ENCODE measurements around the gene RGS7.

The RGS7 gene

DNA sequence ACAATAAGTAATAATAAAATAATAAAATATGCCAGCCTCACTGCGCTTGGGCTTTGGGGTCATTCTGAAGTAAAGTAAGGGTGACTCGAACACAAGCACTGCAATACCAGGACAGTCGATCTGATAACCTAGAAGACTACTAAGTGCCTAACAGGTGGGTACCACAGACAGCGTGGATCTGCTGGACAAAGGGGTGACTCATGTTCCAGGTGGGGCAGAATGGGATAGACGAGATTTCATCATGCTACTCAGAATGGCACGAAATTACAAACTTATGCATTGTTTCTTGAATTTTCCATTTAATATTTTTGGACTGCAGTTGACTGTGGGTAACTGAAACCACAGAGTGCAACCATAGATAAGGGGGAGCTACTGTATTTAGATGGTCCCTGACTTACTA lies 523.9 kb downstream of the RGS7 start:
- DNase-seq (ENCODE audit: low read depth in 2 of 2), result no peak

DNA sequence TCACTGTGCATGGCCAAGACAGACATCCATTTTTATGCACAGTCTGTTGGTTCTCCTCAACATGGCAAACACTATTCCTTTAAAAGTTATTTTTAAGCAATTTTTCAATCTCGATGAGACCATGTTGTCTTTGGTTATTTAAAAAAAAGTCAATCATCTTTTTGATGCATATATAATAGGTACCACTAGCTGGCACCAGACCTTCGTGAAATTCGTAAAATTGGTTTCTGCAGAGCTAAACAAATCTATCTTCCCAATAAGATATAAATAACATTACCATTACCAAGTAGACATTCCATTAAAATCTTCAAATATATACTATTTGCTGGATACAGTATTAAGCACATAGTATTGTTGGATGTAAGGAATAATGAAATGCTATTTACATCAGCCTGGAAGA lies 525.1 kb downstream of the RGS7 start:
- DNase-seq (ENCODE audit: low read depth in 2 of 2), result no peak

GRCh38 chr1:240831191-240831631 lies 525.8 kb downstream of the RGS7 start:
- no peak for DNase-seq (ENCODE audit: low read depth in 2 of 2)

- DNase-seq (ENCODE audit: low read depth in 2 of 2), result no peak
Observed at GRCh38 chr1:240829487-240829886, 527.5 kb downstream of the RGS7 start.

- no peak for DNase-seq (ENCODE audit: low read depth in 2 of 2)
Observed at GRCh38 chr1:240827786-240828185, 529.2 kb downstream of the RGS7 start.

GRCh38 chr1:240824238-240824637 lies 532.8 kb downstream of the RGS7 start:
- no peak for DNase-seq (ENCODE audit: low read depth in 2 of 2)

GRCh38 chr1:240823357-240823756 lies 533.6 kb downstream of the RGS7 start:
- DNase-seq (ENCODE audit: low read depth in 2 of 2), result no peak

GRCh38 chr1:240821925-240822324 lies 535.1 kb downstream of the RGS7 start:
- DNase-seq (ENCODE audit: low read depth in 2 of 2), result no peak

- no peak for DNase-seq (ENCODE audit: low read depth in 2 of 2)
Observed at GRCh38 chr1:240820816-240821215, 536.2 kb downstream of the RGS7 start.

GRCh38 chr1:240816472-240816871 lies 540.5 kb downstream of the RGS7 start:
- DNase-seq (ENCODE audit: low read depth in 2 of 2), result no peak

- no peak for DNase-seq (ENCODE audit: low read depth in 2 of 2)
Observed at GRCh38 chr1:240813720-240814119, 543.3 kb downstream of the RGS7 start.

GRCh38 chr1:240811256-240811655 lies 545.7 kb downstream of the RGS7 start:
- DNase-seq (ENCODE audit: low read depth in 2 of 2), result no peak

DNA sequence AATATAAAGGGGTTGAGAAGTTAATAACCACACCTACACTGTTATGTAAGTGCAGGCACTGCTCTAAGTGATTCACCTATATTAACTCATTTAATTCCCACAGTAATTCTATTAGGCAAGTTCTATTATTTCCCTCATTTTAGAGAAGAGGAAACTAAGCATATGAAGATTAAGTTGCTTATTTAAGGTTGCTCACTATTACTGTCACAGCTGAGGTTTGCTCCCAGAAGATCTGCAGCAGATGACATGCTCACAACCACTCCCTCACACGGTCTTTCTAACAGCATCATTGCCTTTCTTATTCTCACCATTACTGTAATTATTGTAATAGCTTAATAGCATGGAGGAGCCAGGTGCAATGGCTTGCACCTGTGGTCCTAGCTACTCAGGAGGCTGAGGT lies 548.6 kb downstream of the RGS7 start:
- DNase-seq (ENCODE audit: low read depth in 2 of 2), result no peak

DNA sequence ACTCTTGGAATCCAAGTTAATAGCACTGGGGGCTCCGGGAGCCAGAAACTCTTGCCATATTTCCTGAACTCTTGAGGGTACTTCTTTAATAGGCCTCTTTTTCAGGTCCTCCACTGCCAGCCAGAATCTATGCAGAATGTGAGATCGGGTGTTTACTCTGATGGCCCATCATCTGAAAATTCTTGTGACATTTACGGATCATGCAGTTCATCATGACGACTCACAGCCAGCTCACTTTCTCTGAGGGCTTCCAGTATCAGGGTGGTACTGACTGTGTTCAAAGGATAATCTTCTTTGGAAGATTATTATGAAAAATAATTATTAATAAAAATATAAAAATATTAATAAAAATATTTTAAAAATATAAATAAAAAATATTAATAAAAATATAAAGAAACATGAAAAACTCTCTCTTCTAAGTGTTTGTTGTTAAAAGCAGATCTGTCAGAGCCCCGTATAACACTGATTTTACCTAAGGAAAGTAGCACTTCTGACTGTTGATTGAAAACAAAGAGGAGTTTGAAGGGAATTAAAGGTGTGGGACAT lies 550.7 kb downstream of the RGS7 start:
- no peak for DNase-seq (ENCODE audit: low read depth in 2 of 2)

- DNase-seq (ENCODE audit: low read depth in 2 of 2), result no peak
Observed at GRCh38 chr1:240804475-240804874, 552.5 kb downstream of the RGS7 start.

DNA sequence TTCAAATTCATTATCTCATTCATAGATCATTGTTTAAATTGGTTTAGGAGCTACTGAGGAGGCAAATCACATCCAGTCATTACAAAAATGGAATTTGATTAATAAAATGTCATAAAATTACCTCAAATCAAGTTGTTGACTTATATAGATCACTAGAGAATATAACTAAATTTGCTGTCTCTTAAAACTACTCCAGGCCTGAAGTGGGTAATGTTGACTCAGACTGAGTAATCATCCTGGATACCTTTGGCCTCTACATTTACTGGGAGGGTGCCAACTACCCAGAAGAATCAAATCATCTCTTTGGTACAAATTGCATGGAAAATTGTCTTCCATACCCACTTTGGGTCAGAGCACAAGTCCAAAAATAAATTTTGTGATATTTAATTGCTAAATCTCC lies 553.9 kb downstream of the RGS7 start:
- DNase-seq (ENCODE audit: low read depth in 2 of 2), result no peak

GRCh38 chr1:240802271-240802670 lies 554.7 kb downstream of the RGS7 start:
- DNase-seq (ENCODE audit: low read depth in 2 of 2), result no peak

DNA sequence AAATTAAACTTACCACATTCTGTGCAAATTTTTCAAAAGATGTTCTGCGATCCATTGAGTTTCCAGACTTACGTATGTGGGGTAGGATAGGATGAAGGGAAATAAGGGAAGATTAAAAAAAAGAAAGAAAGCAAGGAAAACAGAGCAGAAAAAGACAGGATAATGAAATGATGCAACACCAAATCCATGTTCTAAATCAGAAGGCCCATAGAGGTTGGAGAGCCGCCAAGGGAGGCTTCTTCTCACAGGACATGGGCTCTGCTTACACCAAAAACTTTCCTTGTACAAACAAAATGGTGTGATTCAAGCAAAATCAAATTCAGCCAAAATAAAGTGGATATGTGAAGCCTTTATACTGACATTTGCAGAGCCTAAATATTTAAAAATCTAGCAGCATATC lies 555.6 kb downstream of the RGS7 start:
- DNase-seq (ENCODE audit: low read depth in 2 of 2), result no peak

DNA sequence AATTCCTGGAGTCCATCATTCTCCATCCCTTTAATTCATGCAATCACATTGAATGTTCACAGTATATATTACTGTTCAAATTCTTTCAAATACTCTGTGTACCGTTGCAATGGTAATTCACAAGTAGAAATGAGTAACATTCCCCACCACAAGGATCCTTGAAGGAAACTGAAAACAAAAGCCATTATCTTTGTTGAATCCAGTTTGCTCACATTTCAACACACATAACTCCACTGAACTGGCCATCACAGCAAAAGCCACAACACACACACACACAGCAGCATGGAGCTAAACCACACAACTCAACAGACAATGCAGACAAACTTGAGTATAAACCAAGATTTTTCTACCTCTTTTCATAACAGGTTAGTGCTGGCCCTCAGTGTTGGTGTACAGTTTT lies 556.7 kb downstream of the RGS7 start:
- no peak for DNase-seq (ENCODE audit: low read depth in 2 of 2)

DNA sequence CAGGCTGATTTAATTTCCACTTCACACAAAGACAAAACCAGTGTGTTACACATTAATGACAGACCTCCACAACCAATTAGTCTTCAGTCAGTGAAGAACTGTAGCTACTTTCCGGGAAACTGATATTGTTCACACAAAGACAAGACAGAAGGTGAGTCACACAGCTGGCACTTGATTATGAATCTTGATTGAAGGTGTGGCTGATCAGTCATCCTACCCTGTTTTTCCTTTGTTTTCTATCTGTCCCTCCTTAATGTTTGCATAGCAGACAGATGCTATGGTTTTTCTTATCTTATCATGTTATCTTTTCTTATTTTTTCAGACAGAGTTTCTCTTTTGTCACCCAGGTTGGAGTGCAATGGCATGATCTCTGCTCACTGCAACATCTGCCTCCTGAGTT lies 560.0 kb downstream of the RGS7 start:
- no peak for DNase-seq (ENCODE audit: low read depth in 2 of 2)

DNA sequence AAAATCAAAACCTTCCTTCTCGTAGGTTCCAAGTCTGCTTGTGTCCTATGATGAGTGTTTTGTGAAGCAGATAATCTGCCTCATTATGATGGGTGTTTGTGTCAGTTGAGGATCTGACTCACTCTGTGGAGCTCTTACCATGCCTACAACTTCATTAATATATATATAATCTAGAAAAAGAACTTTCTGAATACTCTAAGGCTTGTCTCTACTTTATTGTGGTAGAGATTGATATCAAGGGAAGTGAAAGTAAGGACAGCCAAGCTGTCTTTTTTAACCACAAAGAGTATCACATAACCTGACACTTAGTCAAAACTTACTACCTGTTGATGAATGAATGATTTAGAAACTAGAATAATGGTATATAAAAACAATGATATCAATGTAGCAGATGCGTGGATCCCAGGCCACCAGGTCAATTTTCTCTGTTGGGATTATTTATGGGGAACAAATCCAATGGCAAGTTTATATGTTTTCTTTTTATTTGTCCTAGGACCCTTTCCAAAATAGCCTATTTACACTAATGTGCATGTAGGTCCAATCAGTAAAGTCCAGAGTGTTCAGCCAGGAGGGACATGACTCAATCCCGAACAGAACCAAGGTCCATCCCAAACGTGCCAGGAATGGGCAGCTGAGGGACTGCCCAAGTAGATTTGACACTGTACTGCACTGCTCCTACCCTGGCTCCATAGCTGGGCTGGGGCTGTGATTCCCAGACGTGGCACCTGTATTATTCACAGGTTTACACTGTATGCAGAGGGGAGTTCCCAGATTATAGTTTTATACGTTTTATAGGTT lies 562.8 kb downstream of the RGS7 start:
- DNase-seq (ENCODE audit: low read depth in 2 of 2), result no peak

- no peak for DNase-seq (ENCODE audit: low read depth in 2 of 2)
Observed at GRCh38 chr1:240792915-240793529, 564.0 kb downstream of the RGS7 start.

GRCh38 chr1:240790856-240791255 lies 566.1 kb downstream of the RGS7 start:
- DNase-seq (ENCODE audit: low read depth in 2 of 2), result no peak

All from stimulated activated CD4-positive, alpha-beta T cell treated with anti-CD3 and anti-CD28 coated beads, Interleukin-1b, Interleukin-23, amount 100 ng/mL, for 1 hour (primary cell).